ENCODE data around the gene IL17REL.
A peak's percentile ranks its signal among the peaks of the same experiment; 100 is the strongest.

Gene IL17REL

GRCh38 chr22:50012211-50013181 is at the start of gene IL17REL:
IL17REL (minus strand) TSS chr22:50012765; CDS start chr22:50012646, 119 bp downstream.
- Mint-ChIP-seq H3K27me3 (peaks cover 18% of the 10 kb centered on the region), H3K4me1 (peaks cover 60% of the 10 kb centered on the region), H3K9me3 (no peaks in the 10 kb centered on the region), H3K4me3 (peak within 1 kb of the TSS; percentile 76 to 82), H3K27ac (peak within 1 kb of the TSS; percentile 21 to 83)
- ATAC-seq (no peak), DNase-seq (no peak)

DNA sequence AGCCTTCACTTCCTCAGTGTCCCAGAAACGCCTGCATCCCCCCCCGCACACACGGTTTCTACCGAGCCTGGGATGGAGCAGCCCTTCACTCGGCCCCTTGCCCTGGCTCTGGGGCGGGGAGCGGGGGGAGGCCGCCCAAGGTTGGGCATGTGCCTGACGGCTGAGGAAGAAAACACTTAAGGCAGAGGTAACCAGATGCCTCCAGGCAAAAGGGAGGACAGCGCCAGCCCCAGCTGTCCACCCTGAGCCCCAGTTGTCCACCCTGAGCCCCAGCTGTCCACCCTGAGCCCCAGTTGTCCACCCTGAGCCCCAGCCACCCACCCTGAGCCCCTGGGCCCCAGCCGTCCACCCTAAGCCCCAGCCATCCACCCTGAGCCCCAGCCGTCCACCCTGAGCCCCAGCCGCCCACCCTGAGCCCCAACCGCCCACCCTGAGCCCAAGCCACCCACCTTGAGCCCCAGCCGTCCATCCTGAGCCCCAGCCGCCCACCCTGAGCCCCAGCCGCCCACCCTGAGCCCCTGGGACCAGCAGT is 49.3 kb upstream of the IL17REL start:
- H3K27ac Mint-ChIP-seq, result no peak overlapping the region
- ATAC-seq, result no peak
- no peak for DNase-seq

DNA sequence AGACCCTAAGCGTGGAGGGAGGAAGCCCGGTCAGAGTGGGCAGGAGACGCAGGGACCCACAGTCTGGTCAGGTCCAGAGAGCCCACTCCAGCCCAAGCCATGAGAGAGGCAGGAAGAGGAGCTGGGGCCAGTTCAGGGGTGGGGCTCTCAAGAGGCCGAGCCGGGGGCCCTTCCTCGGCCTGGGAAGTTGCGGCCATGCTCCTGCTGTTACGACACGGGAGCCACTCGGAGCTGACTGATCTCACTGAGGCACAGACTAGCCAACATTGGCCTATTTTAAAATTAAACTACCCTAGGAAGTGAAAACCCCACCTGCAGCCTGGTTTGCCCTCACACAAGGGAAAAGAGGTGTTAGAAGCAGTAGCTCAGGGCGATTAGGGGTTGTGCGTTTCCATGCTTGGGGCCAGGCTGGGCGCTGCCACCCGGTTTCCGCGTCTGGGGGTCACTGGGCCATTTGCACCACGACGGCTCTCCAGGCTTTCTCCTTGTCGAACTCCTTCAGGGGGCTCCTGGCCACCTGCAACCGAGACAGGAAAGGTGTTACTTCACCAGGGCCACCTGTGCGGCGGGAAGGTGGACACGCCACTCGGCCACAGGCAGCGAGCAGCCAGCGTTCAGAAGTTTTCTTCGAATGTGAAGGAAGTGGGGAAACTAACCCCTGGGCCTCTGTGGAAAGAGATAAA is 48.7 kb upstream of the IL17REL start:
- H3K27ac Mint-ChIP-seq, result peak overlapping the region in 1 of 2 donors; percentile 2
- H3K27me3 Mint-ChIP-seq, result peaks cover 45% of the 10 kb centered on the region
- no peaks in the 10 kb centered on the region for H3K4me1 Mint-ChIP-seq
- no peak for DNase-seq
- no peak for ATAC-seq
- H3K4me3 Mint-ChIP-seq, result no peak overlapping the region
- H3K9me3 Mint-ChIP-seq, result no peaks in the 10 kb centered on the region

More for the DNA sequence above, 49.3 kb upstream of the IL17REL start:
- peaks cover 39% of the 10 kb centered on the region for H3K27me3 Mint-ChIP-seq
- H3K9me3 Mint-ChIP-seq, result no peaks in the 10 kb centered on the region
- no peak overlapping the region for H3K4me3 Mint-ChIP-seq
- H3K4me1 Mint-ChIP-seq, result no peaks in the 10 kb centered on the region

DNA sequence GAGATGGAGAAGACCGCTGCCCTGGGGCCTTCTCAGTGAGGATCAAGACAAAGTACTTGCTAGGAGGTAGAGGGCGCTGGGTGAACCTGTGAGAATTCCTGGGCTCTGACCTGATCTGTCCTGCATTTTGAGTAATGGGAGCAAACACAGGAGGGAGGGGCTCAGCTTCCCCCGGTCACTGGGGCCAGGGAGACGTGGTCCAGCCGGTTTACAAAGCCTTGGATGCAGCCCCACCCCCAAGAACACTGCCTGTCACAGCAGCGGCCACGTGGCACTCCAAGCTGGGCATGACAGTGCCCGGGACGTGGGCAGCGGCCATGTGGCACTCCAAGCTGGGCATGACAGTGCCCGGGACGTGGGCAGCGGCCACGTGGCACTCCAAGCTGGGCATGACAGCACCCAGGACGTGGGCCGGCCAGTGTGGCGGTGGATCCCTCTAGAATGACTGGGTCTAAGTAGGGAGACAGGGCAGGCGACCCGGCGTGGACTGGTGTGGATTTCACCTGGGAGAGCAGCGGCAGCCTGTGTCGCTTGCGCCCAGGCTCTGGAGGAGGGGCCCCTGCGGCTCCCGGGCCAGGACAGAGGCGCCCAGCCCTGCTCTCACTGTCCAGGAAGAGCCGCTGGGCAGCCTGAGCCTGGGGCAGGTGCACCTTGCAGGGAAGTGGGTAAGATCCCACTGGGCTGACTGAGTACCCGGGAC is 48.0 kb upstream of the IL17REL start:
- Mint-ChIP-seq H3K4me1 (no peaks in the 10 kb centered on the region), H3K4me3 (no peak overlapping the region), H3K27ac (no peak overlapping the region), H3K9me3 (no peaks in the 10 kb centered on the region), H3K27me3 (peaks cover 52% of the 10 kb centered on the region)
- ATAC-seq (no peak), DNase-seq (no peak)

DNA sequence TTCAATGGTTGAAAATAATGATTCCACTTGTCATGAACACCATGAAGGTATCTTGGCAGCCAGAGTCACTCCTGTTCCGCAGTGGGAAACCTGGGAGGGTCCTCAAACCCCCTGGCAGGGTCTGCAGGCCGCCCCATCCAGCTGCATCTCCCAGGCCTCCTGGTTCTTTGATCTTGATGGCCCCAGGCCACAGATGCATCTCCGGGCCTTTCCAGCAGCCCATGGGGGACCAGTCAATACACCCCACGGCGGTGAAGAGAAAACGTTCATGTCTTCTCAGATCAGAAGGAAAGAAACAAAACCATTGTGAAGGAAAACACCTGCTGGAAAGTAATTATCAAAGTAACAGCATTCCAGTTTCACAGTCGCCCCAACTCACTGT is 47.3 kb upstream of the IL17REL start:
- Mint-ChIP-seq H3K4me3 (no peak overlapping the region), H3K4me1 (no peaks in the 10 kb centered on the region), H3K9me3 (no peaks in the 10 kb centered on the region), H3K27me3 (peaks cover 59% of the 10 kb centered on the region), H3K27ac (no peak overlapping the region)
- DNase-seq (no peak), ATAC-seq (no peak)

- peaks cover 65% of the 10 kb centered on the region for H3K27me3 Mint-ChIP-seq
- ATAC-seq (no peak), DNase-seq (no peak)
- no peaks in the 10 kb centered on the region for H3K4me1 Mint-ChIP-seq
- no peak overlapping the region for H3K4me3 Mint-ChIP-seq
- H3K27ac Mint-ChIP-seq, result no peak overlapping the region
- peaks cover 0 to 2% of the 10 kb centered on the region in 2 donors for H3K9me3 Mint-ChIP-seq
Measured at GRCh38 chr22:50058906-50059880, 46.6 kb upstream of the IL17REL start.

GRCh38 chr22:50058061-50058905 is 45.7 kb upstream of the IL17REL start, which contains the start of gene TTLL8:
TTLL8 (minus strand) TSS chr22:50058298.
- peaks cover 73% of the 10 kb centered on the region for H3K27me3 Mint-ChIP-seq
- DNase-seq (no peak), ATAC-seq (peak; percentile 49)
- no peak within 1 kb of the TSS for H3K27ac Mint-ChIP-seq
- H3K4me3 Mint-ChIP-seq, result peak within 1 kb of the TSS in 1 of 2 donors; percentile 5
- no peaks in the 10 kb centered on the region for H3K4me1 Mint-ChIP-seq
- H3K9me3 Mint-ChIP-seq, result peaks cover 0 to 9% of the 10 kb centered on the region in 2 donors

DNA sequence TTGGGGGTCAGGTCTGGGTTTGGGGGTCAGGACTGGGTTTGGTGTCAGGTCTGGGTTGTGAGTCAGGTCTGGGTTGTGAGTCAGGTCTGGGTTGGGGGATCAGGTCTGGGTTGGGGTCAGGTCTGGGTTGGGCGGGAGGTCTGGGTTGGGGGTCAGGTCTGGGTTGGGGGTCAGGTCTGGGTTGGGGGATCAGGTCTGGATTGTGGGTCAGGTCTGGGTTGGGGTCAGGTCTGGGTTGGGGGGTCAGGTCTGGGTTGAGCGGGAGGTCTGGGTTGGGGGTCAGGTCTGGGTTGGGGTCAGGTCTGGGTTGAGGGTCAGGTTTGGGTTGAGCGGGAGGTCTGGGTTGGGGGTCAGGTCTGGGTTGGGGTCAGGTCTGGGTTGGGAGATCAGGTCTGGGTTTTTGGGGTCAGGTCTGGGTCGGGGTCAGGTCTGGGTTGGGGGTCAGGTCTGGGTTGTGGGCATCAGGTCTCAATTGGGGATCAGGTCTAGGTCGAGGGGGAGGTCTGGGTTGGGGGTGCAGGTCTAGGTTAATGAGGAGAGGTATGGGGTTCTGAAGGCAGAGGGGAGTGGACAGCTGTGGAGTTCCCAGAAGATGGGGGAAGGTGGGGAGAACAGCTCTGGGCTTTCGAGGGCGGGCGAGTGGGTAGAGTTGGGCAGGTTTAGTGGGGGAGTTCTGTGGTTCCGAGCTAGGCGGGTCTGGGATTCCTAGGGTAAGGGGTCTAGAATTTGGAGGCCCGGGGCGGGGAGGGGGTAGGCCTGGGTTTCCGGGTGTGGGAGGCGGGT is 44.9 kb upstream of the IL17REL start:
- H3K27ac Mint-ChIP-seq, result no peak overlapping the region
- no peaks in the 10 kb centered on the region for H3K4me1 Mint-ChIP-seq
- peak; percentile 11 for ATAC-seq
- H3K27me3 Mint-ChIP-seq, result peaks cover 73% of the 10 kb centered on the region
- DNase-seq, result no peak
- peaks cover 0 to 9% of the 10 kb centered on the region in 2 donors for H3K9me3 Mint-ChIP-seq
- H3K4me3 Mint-ChIP-seq, result peak overlapping the region in 1 of 2 donors; percentile 5

GRCh38 chr22:50056214-50056972 is 43.8 kb upstream of the IL17REL start:
- Mint-ChIP-seq H3K4me1 (no peaks in the 10 kb centered on the region), H3K27me3 (peaks cover 73% of the 10 kb centered on the region), H3K27ac (no peak overlapping the region), H3K4me3 (no peak overlapping the region), H3K9me3 (peaks cover 0 to 9% of the 10 kb centered on the region in 2 donors)
- no peak for DNase-seq
- ATAC-seq, result no peak

GRCh38 chr22:50053861-50054260 is 41.3 kb upstream of the IL17REL start:
- no peak for ATAC-seq

DNA sequence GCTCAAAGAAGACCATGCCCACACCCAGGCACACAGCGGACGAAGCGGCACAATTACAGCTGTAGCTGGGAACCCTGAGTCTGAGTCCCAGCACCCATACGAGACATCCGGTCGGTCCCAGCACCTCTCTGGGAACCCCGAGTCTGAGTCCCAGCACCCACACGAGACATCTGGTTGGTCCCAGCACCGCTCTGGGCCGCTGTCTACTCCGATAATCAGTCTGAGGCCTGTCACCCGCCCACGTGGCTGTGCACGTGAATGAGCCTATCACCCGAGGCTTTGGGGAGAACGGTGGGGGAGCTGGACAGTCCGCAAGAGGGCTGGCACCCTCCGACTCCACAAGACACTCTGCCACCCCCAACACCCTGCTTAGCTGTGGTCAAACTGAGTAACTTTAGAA is 39.4 kb upstream of the IL17REL start:
- Mint-ChIP-seq H3K27me3 (peaks cover 42% of the 10 kb centered on the region), H3K9me3 (peaks cover 0 to 9% of the 10 kb centered on the region in 2 donors)

More at GRCh38 chr22:50053861-50054260, 41.3 kb upstream of the IL17REL start:
- Mint-ChIP-seq H3K9me3 (peaks cover 0 to 9% of the 10 kb centered on the region in 2 donors), H3K4me3 (no peak overlapping the region), H3K27ac (no peak overlapping the region), H3K4me1 (no peaks in the 10 kb centered on the region), H3K27me3 (peaks cover 55% of the 10 kb centered on the region)
- DNase-seq, result no peak

More for the DNA sequence above, 39.4 kb upstream of the IL17REL start:
- Mint-ChIP-seq H3K4me1 (no peaks in the 10 kb centered on the region), H3K27ac (no peak overlapping the region), H3K4me3 (no peak overlapping the region)
- no peak for DNase-seq
- ATAC-seq, result no peak

Data from stimulated activated naive CD8-positive, alpha-beta T cell treated with anti-CD3 and anti-CD28 coated beads, Interleukin-15, amount 100 ng/mL, for 72 hours (primary cell).